ENCODE data around the gene ANO1.

- TF ChIP-seq CTCF (IDR thresholded peaks at IDR 0.05) = no peak
- no peak for TF ChIP-seq POLR2A (IDR thresholded peaks at IDR 0.05)
Measured at GRCh38 chr11:70193411-70194292, 115.5 kb downstream of the ANO1 start.
